Limb (tissue), 2 donors: ENCODE results near the gene GNPTAB.
A peak's percentile ranks its signal among the peaks of the same experiment; 100 is the strongest.
"Not testable (repeated sequence)": the region's sequence is repeated elsewhere in the genome, so short reads cannot be mapped to it uniquely, and the experiment has no call there.

Source experiments
- DNase-seq, 2 donors: peaks; one replicate each; pipeline ENCODE4 v3.0.0-alpha.2; 2016; ENCODE audit errors: extremely low spot score in 2 of 2

The GNPTAB gene

DNA sequence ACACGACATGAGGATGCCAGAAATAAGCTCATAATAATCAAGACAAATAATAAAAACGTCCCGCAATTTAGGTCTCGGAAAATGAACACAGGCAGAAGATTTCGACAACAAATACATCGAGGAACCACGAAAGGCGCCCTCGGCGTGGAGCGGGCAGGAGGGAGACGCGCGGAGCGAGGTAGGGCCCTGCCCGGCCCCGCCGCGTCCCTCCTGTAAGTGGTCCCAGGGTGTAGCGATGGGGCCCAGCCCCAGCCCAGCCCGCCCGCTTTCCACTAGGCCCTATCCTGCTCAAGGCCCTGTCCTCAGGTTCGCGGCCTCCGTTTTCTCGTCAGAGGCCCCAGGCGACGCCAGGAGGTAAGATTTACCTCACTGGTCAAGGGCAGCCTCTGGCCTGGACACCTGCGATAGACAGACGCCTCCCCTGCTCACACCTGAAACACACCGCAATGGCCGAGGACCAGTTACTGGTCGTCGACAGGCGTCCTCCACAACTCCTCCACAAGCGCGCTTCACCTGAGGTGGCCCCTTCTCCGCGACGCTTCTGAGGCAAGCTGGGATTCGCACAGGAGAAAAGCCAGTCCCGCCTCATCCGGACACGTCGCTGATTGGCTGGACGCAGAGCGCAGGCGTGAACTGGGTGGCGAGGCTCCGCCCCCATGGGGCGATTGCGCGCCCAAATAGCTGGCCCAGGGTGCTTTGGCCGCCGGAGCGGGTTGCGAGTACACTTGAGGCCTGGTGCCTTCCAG lies 91.7 kb downstream of the GNPTAB start, which contains the start of gene SYCP3:
Gene SYCP3, minus strand, starts transcription at position 543 of the 746 bp plus-strand sequence. CDS start 1,527 bp downstream, outside the sequence.
- DNase-seq = no peak

DNA sequence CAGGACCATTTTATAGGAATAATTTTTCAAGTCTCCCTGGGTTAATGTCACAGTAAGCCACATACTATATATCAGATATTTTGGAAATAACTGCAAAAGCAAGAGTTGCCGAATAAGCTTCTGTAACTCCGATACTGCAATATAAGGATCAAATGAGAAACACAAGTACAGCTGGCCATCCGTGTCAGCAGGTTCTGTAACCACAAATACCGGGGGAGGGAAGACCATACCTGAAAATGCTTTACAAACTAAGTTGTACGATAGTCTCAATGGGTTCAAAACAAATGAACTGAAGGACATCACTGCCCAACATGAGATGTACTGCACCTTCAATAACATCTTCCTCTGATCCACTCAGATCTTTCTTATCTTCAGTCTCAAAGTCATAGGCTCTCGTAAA lies 93.3 kb downstream of the GNPTAB start:
- DNase-seq = no peak

DNA sequence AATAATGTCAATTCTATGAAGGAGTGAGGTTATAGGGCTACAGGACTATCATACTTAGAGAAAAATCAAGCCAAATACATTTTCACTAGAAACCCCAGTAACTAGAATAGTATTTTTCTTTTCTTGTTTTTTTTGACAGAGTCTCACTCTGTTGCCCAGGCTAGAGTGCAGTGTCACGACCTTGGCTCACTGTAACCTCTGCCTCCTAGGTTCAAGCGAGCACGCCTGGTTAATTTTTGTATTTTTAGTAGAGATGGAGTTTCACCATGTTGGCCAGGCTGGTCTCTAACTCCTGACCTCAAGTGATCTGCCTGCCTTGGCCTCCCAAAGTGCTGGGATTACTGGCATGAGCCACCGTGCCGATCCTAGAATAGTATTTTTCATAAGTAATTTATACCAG lies 96.3 kb downstream of the GNPTAB start:
- DNase-seq = not testable (repeated sequence)

DNA sequence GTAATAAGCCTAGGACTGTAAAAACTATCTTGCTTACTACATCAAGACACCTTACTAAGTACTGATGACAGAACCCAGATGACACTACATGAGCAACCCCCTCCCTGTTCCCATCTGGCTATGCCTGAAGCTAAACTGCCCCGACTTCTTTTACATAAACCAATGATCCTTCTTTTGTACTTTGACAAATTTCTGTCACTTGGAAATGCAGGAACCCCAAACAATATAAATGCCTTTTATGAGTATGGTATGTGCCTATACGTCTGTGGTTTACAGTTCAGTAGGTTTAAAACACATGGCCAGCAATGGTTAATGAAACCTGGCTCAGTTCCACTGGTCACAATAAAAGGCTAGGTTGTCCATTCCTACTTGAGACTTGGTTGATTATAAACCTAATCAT lies 97.6 kb downstream of the GNPTAB start:
- no peak for DNase-seq

DNA sequence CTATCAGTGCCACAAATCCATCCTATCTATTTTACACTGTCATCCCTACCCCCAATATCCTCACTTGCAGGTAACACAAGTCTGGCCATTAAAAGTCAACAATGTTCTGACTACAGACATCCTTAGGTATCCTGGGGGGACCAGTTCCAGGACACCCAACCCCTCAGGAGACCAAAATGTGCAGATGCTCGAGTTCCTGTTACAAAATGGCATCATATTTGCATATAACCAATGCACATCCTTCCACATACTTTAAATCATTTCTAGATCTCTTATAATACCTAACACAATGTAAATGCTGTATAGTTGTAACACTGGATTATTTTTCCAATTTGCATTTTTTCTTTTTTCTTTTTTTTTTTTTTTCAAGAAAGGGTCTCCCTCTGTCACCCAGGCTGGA lies 98.4 kb downstream of the GNPTAB start:
- DNase-seq = no peak

DNA sequence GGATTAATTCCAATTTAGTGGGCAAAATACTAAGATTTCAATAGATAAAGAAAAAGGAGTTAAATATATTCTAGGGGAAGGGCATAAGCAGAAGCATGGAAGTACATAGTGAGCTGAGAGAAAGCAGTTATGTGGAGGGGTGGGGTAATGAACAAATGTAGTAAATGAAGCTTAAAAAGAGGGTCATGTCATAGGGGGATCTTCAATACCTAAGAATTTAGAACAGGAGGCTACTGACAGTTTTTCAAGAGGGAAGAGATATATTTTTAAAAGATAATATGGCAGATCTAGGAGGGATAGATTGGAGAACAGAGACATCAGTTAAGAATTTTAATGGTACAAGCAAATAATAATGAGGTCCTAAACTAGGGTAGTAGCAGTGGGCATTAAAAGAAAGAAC lies 100.9 kb downstream of the GNPTAB start:
- no peak for DNase-seq

DNA sequence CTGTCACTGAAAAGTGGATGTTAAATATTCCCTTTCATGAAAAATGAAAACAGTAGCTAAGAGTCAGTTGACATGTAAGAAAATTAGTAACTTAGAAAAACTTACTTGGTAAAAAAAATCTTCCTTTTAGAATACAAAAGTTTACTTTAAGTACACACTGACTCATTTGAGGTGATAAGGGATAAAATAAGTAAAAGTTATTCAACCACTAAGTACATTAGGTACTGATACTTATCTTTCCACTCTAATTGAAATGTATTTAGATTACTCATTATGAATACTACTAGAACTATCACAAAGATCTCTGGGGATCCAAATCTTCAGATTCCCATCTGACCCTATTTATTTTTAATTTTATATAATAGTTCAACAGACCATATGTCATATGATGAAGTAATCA lies 103.7 kb downstream of the GNPTAB start:
- no peak for DNase-seq

DNA sequence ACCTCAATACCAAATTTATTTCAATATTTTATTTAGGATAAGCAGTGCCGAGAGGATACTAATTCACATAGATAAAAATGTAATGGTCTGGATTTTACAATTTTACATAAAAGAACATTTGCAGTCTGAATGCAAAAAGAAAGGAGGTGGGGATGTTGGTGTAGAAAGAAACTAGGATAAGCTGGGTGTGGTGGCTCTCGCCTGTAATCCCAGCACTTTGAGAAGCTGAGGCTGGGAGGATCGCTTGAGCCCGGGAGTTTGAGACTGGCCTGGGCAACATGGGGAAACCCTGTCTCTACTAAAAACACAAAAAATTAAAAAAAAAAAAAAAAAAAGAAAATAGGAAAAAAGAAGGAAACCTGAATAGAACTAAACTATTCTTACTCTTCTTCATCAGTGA lies 108.4 kb downstream of the GNPTAB start:
- DNase-seq = no peak

DNA sequence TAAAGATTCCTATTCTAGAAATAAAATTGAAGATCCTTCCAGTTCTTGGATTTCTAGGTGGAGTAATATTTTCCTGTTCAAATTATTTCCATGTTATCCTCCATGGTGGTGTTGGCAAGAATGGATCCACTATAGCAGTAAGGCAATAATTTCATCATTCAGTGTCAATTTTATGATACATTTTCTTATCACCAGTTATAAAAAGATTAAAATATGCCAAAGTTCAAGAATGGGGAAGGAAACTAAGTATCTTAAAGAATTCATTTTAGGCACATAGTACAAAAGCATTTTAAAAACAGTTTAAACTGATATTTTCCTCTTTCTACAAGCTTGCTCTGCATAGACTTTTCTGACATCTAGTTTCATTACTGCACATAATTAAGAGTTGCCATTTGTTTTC lies 110.6 kb downstream of the GNPTAB start:
- DNase-seq = no peak

DNA sequence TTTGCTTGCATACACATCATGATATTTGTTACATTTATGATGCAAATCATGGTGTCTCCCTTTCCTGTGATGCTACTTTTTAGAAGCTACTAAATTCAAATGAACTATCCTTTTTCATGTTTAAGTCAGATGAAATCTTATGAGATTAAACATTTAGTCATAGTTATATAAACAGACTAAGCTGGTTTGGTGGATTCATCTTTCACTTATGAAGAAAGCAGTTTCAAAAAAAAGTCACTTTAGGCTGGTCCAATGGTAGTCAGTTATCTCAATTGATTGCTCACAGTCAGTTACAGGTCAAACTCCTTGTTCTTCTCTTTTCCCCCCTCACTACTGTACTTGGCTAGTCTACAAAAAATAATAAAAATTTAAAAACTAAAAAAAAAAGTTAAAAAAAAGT lies 111.2 kb downstream of the GNPTAB start:
- DNase-seq = no peak

DNA sequence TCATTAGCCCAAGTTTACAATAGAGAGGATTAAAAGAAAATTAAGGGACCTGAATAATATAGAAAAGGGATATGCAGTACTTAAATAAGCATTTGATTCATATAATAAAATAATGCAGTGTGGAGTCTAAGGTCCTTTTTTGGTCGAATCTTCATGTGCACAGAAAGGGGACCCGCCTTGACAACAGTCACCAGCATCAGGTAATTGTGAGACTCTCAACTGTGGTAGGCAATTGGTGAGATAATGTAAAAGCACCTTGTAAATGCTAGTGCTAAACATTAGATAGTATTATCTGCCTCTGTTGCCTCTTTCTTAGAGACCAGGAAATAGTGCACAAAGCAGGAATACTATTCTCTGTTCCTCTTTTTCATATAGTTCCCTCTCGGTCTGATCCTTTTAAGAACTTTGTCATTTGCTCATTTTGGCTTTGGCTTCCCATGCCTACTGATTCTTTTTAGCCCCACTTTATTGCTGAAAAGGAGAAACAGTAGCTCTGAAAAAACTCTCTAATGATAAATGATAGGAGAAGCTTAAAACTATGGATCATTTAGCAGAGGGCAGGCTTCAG lies 115.8 kb downstream of the GNPTAB start:
- DNase-seq = no peak

DNA sequence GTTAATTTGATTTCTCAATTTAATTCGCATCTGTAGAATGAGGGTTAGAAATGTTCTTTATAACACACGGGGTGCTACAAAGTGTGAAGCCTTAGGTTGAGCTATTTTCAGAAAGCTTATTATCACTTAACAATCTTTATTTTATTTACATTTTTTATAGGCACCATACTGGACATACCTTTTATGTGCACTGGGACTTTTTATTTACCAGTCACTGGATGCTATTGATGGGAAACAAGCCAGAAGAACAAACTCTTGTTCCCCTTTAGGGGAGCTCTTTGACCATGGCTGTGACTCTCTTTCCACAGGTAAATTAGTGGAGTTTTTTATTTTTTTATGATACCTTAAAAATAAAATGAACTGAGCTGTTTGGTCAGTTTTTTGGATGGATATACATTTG lies 116.8 kb downstream of the GNPTAB start:
- DNase-seq = no peak

DNA sequence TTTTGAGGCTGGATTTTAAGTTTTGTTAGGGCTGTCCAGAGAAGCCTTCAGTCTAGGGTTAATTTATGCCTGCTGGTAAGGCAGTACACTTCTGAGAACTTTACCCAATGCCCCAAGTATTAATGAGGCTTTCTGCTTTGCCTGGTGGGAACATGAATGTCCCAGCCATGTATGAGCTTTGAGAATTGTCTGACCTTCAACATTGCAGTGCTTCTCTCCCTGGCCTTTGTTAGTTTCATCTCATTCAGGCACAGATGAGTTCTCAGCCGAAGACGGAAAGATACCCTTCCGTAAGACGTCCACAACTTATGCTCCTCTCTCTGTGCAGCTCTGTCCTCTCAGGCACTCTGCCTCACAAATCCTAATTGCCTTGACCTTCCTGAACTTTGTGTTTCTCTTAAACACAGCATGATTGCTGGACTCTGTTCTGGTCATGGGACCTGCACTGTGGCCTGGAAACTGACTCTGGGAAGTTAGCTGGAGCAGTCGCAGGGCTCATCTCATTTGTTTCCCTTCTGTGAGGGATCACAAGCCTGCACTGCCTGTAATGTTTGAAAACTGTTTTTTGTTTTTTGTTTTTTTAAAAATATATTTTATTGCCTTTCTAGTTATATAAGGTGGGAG lies 117.6 kb downstream of the GNPTAB start:
- no peak for DNase-seq

DNA sequence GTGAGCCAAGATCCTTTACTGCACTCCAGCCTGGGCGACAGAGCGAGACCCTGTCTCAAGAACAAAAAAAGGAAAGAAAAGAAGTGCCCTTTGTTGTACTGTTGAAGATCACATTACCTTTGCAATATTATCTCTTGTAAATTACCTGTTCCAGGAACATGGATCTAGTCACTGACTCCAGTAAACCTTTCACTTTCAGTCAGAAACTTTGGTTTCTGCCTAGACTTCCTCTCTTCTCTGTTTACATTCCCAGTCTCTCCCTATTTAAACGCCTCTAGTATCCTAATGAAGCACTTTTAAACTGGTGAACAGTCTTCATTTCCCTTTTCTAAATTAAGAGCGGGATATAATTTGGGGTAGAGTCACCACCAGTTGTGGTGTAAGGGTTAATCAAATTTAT lies 120.5 kb downstream of the GNPTAB start:
- no peak for DNase-seq

DNA sequence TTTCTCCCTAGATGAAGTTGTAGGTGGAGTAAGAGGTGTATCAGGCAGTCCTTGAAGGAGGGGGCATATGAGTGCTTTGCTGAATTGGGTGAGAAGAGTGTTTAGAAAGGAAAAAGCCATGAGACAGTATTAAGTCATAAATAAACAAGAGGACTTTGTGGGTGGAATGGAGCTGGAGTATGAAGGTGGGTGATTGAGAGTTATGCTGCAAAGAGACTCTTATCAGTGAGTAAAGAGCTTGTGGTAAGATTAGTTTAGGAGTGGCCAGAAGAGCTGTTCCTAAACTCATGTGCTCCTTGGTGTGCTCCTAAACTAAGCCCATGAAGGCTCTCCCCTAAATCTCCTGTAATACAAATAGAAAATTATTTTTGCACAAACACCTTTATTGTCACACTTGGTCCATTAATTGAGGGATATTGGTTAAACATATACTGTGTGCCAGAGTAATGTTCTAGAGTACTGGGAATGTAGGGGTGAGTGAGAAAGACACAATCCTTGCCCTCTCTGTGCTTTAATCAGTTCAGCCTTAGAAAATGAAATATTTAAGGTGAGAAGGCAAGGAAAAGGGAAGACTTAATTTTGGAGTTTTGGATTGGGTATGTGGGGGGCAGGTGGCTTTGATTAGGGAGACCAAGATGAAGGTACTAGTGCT lies 123.5 kb downstream of the GNPTAB start:
- DNase-seq = no peak

DNA sequence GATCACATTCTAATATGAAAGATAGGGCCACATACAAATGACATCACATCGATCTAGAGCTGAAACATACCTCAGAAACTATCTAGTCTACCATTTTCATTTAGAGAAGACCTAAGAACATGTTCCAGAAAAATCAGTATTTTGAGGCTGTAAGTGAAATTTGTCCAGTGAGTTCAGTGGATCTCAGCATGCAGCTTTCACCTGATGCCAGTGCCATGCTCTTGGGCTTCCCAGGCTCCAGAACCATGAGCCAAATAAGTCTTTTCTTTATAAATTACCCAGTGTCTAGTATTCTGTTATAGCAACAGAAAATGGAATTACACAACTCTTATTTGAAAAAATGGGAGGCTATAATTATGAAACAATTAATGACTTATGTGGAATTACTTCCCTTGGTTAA lies 124.4 kb downstream of the GNPTAB start:
- DNase-seq = no peak

DNA sequence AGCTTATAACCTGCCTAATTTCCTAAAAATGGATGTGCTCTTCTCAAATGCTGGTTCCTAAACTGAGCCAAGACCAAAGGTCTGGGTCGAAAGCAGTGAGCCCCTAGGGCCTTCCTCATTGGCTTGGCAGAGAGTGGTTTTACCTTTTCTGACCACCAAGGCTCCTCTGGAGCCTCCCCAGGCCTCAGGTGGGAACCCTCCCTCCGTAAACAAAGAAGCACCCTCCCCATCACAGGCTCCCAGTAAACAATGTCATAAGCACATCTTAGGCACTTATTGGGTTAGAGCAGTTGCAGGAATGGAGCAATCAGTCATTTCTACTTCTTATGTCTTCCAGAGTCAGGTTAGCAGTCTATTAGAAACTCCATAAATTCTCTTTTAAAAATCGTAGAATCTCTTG lies 127.3 kb downstream of the GNPTAB start:
- DNase-seq = no peak

DNA sequence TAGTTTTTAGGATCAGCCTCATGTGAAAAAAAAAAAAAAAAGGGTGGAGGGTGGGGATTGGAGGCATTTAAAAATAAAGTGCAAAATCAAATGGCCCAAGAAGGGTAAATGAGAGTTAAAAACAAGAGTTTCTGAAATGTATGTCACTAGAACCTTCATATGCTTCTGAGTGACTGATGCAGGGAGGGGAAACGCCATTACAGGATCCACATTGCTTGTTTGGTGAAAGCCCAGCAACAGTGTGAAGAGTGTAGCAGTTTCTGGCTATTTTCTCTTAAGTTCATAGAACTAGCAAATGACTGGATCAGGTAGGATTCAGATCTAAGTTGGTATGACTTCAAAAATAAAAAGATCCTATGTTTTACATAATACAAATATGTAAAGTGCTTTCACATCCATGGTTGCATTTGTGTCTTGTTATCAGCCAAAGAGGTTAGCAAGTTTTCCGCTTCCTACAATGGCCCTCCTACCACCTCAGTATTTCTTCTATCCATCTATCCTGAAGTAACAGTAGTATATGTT lies 130.4 kb downstream of the GNPTAB start:
- no peak for DNase-seq

DNA sequence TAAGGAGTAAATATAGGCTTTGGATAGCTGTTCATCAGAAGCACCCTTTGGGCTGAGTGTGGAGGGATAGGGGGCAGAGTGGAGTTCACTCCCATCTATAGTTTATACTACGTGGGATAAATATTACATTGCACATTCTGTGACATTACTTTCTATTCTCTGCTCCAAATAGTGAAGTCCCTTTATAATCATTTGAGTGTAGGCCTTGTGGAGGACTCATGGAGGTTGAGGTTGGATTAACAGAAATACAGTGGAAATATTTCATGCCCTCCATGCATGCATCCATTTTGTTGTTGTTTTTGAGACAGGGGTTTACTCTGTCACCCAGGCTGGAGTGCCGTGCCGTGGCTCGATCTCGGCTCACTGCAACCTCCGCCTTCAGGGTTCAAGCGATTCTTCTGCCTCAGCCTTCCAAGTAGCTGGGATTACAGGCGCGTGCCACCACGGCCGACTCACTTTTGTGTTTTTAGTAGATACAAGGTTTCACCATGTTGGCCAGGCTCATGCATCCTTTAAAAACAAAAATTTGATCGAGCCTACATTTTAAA lies 131.9 kb downstream of the GNPTAB start:
- no peak for DNase-seq

DNA sequence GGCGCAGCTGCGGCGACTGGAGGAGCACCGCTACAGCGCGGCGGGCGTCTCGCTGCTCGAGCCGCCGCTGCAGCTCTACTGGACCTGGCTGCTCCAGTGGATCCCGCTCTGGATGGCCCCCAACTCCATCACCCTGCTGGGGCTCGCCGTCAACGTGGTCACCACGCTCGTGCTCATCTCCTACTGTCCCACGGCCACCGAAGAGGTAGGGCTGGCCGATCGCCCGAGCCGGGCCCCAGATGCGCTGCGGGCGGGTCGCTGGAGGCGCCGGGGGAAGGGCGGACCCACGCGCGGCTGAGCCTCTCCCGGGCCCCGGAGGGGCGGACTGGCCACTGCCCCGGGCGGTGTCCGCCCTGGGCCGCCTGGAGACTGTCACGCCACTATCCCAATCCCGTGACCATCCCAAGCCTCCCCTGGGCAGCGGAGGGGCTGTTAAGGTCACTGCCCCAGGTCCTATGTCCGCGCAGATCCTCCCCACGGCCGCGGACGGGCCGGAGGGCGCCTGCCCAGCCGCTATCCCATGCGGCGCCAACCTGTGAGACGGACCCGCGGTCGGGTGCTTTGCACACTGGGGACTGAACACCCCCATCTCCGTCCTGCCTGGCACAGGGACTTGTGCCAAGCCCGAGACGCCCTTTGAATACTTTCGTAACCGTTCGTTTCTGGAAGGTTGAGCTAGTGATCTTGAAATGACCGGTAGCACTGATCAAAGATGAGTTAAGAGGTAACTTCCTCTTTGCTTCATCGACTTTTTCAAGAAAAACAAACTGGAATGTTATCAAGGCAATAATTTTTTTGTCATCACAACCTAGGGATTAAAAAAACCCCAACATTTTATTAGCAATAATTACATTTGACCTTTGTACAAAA lies 132.6 kb downstream of the GNPTAB start:
- peak in 1 of 2 donors; percentile 21 for DNase-seq
